Keratinocyte (primary cell): ENCODE measurements around the gene OR4P4.

Experiments used
- CTCF ChIP-seq, 3 experiments: IDR thresholded peaks in 1 of 3; conservative IDR thresholded peaks in 1 of 3; optimal IDR thresholded peaks in 1 of 3; 2 replicates in 2 of 3; 3 replicates in 1 of 3; pipeline versions ENCODE3 to v1.5.1; 2011; ENCODE audit warnings: low read length in 3 of 3, mild to moderate bottlenecking in 3 of 3, moderate library complexity in 2 of 3, control low read depth in 1 of 3, inconsistent platforms in 1 of 3; ENCODE audit not compliant: insufficient read depth in 2 of 3; ENCODE audit errors: extremely low read depth in 1 of 3
- EZH2 ChIP-seq: IDR thresholded peaks from one replicate; pipeline ENCODE4 v1.6.1; 2012; ENCODE audit warnings: inconsistent platforms, mild to moderate bottlenecking, low read length, moderate library complexity

GRCh38 chr11:55661901-55662300, 27.0 kb downstream of the OR4P4 start, which contains the start of gene OR4C6:
- TF ChIP-seq CTCF (optimal IDR thresholded peaks at IDR 0.05 in 1 of 3, IDR thresholded peaks at IDR 0.05 in 1 of 3, conservative IDR thresholded peaks at IDR 0.05 in 1 of 3; ENCODE audit: extremely low read depth in 1 of 3, insufficient read depth in 2 of 3, low read length in 3 of 3) (no peak), EZH2 (no peak)
